ENCODE data around the gene LARP4.

DNA sequence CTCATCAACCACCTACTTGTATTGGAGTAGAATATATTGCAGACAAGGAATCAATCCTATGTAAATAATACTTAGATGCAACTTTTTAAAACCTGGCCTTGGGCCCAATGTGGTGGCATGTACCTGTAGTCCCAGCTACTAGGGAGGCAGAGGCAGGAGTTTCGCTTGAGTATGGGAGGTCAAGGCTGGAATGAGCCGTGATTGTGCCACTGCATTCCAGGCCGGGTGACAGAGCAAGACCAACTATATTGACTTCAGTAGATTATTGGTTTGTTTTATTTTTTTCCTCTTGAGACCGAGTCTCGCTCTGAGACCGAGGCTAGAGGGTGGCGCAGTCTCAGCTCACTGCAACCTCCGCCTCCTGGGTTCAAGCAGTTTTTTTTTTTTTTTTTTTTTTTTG, 3.6 kb downstream of the LARP4 start:
- TF ChIP-seq, protein P1, sequence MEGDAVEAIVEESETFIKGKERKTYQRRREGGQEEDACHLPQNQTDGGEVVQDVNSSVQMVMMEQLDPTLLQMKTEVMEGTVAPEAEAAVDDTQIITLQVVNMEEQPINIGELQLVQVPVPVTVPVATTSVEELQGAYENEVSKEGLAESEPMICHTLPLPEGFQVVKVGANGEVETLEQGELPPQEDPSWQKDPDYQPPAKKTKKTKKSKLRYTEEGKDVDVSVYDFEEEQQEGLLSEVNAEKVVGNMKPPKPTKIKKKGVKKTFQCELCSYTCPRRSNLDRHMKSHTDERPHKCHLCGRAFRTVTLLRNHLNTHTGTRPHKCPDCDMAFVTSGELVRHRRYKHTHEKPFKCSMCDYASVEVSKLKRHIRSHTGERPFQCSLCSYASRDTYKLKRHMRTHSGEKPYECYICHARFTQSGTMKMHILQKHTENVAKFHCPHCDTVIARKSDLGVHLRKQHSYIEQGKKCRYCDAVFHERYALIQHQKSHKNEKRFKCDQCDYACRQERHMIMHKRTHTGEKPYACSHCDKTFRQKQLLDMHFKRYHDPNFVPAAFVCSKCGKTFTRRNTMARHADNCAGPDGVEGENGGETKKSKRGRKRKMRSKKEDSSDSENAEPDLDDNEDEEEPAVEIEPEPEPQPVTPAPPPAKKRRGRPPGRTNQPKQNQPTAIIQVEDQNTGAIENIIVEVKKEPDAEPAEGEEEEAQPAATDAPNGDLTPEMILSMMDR (IDR thresholded peaks at IDR 0.05): no peak
- no peak for TF ChIP-seq POLR2AphosphoS5 (IDR thresholded peaks at IDR 0.05)

All from upper lobe of left lung (tissue), 4 donors.